ENCODE data around the gene SYP. TPM values are rescaled to one million over a fixed set of nuclear protein-coding genes. Genes with fewer than 3 reads are reported as not detected.

SYP gene
- total and polyA plus RNA-seq, 10 of the 15 experiments (the other 5 are each of a cell fraction or from before 2014, with no cell fraction given): 0.34 to 1.7 (median 0.74) TPM

DNA sequence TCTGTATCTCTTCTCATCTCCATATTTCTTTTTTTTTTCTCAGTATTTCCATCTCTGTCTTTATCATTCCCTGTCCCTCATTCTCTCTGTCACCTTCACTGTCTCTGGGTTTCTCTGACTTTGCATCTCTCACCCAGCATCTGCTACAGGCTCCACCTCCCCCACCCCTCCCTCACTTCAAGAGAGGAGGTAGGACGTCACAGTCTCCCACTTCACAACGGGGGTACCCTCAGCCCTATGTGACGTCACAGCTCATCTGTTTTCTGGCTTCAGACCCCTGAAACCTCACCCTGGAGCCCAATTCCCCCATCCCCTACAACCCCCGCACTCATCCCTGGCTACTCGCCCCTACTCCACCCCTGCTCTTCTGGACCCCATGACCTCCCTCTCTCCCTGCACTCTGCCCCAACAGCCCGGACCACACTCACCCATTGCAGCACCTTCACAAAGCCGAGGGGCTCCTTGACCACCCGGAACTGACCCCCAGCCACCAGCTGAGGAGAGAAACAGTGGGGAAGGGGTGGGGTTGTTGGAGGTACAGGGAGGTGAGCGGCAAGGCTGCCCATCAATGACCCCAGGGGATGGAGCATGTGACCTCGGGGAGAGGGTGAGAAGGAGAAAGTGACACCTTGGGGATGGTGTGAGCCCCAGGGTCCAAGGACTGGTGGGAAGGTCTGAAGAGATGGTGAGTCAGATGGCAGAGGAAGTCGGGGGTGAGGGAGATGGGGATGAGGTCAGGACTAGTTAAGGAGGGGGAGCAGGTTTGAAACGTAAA lies 1.3 kb downstream of the SYP start:
- in situ Hi-C loops (cut with MboI) (no loop called here), intact Hi-C loops (cut with micrococcal nuclease; ENCODE audit: unreplicated experiment) (no loop called here)
- Histone ChIP-seq H4K20me1 (ENCODE audit: control insufficient read depth, insufficient read depth) (no peaks in the 10 kb centered on the region), H3K4me3 (no peak overlapping the region), H3K9ac (ENCODE audit: control insufficient read depth, insufficient read depth, low read length) (no peak overlapping the region), H3K9me3 (replicated peaks; ENCODE audit: control insufficient read depth, insufficient read depth, low read length) (no peaks in the 10 kb centered on the region), H3K4me1 (ENCODE audit: control insufficient read depth, insufficient read depth, low read length) (no peaks in the 10 kb centered on the region), H2AFZ (ENCODE audit: control insufficient read depth, low read depth, low read length) (no peak overlapping the region), H3K27me3 (replicated peaks in 1 of 2; ENCODE audit: control insufficient read depth in 2 of 2, insufficient read depth in 2 of 2, low read length in 1 of 2) (no peaks in the 10 kb centered on the region), H3K4me2 (ENCODE audit: control insufficient read depth, insufficient read depth) (no peak overlapping the region), H3K36me3 (ENCODE audit: control insufficient read depth in 2 of 2, insufficient read depth in 2 of 2, low read length in 1 of 2) (no peaks in the 10 kb centered on the region), H3K79me2 (ENCODE audit: control insufficient read depth, insufficient read depth, low read length) (no peaks in the 10 kb centered on the region), H3K27ac (ENCODE audit: control insufficient read depth, insufficient read depth) (no peak overlapping the region)
- BruUV-seq (replicated peaks): no TSS peak
- DNase-seq (ENCODE audit: low read depth, low spot score) (no peak), ATAC-seq (no peak), FAIRE-seq (no peak)
- 19% methylated on average over 10 of the region's 12 CpGs for WGBS (ENCODE audit: insufficient coverage, insufficient replicate concordance, low lambda C conversion rate, missing lambda C conversion rate)
- SMC1A ChIA-PET (ENCODE audit: uncharacterized antibody, unreplicated experiment): no interaction called here
- POLR2A ChIA-PET: no interaction called here
- no peak for TF ChIP-seq NFYA (IDR thresholded peaks at IDR 0.05; ENCODE audit: borderline replicate concordance, low read depth, low read length)
- TF ChIP-seq, protein P1, sequence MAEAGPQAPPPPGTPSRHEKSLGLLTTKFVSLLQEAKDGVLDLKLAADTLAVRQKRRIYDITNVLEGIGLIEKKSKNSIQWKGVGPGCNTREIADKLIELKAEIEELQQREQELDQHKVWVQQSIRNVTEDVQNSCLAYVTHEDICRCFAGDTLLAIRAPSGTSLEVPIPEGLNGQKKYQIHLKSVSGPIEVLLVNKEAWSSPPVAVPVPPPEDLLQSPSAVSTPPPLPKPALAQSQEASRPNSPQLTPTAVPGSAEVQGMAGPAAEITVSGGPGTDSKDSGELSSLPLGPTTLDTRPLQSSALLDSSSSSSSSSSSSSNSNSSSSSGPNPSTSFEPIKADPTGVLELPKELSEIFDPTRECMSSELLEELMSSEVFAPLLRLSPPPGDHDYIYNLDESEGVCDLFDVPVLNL (IDR thresholded peaks at IDR 0.05; ENCODE audit: low read depth, low read length): no peak
- TF ChIP-seq, protein P2, sequence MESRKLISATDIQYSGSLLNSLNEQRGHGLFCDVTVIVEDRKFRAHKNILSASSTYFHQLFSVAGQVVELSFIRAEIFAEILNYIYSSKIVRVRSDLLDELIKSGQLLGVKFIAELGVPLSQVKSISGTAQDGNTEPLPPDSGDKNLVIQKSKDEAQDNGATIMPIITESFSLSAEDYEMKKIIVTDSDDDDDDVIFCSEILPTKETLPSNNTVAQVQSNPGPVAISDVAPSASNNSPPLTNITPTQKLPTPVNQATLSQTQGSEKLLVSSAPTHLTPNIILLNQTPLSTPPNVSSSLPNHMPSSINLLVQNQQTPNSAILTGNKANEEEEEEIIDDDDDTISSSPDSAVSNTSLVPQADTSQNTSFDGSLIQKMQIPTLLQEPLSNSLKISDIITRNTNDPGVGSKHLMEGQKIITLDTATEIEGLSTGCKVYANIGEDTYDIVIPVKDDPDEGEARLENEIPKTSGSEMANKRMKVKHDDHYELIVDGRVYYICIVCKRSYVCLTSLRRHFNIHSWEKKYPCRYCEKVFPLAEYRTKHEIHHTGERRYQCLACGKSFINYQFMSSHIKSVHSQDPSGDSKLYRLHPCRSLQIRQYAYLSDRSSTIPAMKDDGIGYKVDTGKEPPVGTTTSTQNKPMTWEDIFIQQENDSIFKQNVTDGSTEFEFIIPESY (IDR thresholded peaks at IDR 0.05): no peak
- RAD21 ChIA-PET (ENCODE audit: unreplicated experiment): no interaction called here
- CTCF ChIA-PET: no interaction called here

Data from GM12878 (cell line).